Keratinocyte (primary cell): ENCODE results near the gene TPSAB1. TPM values are rescaled to one million over a fixed set of nuclear protein-coding genes. Genes with fewer than 3 reads are reported as not detected.

Experiments
- DNase-seq: peaks from one replicate; pipeline ENCODE4 v3.0.0-alpha.2; 2011; ENCODE audit warnings: low read depth, missing footprints, low spot score
- FAIRE-seq: peaks from 2 replicates; lab custom pipeline; 2011; peaks lifted over from hg19 to GRCh38; lab: Jason Lieb, UNC
- H2AFZ ChIP-seq: 2 replicates; pipeline ENCODE4 v1.6.0; 2012; ENCODE audit warnings: low read length, control low read depth, inconsistent platforms; ENCODE audit not compliant: control insufficient read depth
- H3K27ac ChIP-seq: 2 replicates; pipeline ENCODE4 v1.5.1; 2011; ENCODE audit warnings: low read length; ENCODE audit not compliant: control insufficient read depth, insufficient read depth
- H3K27me3 ChIP-seq: 3 replicates; pipeline ENCODE4 v1.6.0; 2011; ENCODE audit warnings: low read length; ENCODE audit not compliant: control insufficient read depth, insufficient read depth; ENCODE audit errors: extremely low read depth
- H3K36me3 ChIP-seq, 2 experiments: 2 replicates in 1 of 2; 3 replicates in 1 of 2; pipeline ENCODE4 v1.5.1; 2011; ENCODE audit warnings: low read length in 2 of 2, mild to moderate bottlenecking in 1 of 2; ENCODE audit not compliant: control insufficient read depth in 2 of 2, insufficient read depth in 2 of 2; ENCODE audit errors: extremely low read depth in 1 of 2
- H3K4me1 ChIP-seq: 3 replicates; pipeline ENCODE4 v1.5.1; 2011; ENCODE audit warnings: low read length; ENCODE audit not compliant: control insufficient read depth, insufficient read depth; ENCODE audit errors: extremely low read depth
- H3K4me2 ChIP-seq: 3 replicates; pipeline ENCODE4 v1.6.0; 2011; ENCODE audit warnings: low read depth, low read length; ENCODE audit not compliant: control insufficient read depth, insufficient read depth; ENCODE audit errors: extremely low read depth
- H3K4me3 ChIP-seq, 3 experiments: fragments of 200-600 bp in 1 of 3; sonication (generic) in 1 of 3; 2 replicates in 2 of 3; 3 replicates in 1 of 3; pipeline ENCODE4 v1.5.1; 2011 to 2016; ENCODE audit warnings: low read length in 3 of 3, mild to moderate bottlenecking in 3 of 3, control low read depth in 2 of 3, inconsistent platforms in 1 of 3, low read depth in 1 of 3, mixed read lengths in 1 of 3, mixed run types in 1 of 3, moderate library complexity in 1 of 3; ENCODE audit not compliant: control insufficient read depth in 2 of 3, insufficient read depth in 2 of 3; ENCODE audit errors: extremely low read depth in 1 of 3
- H3K79me2 ChIP-seq: 2 replicates; pipeline ENCODE4 v1.6.0; 2012; ENCODE audit warnings: low read length; ENCODE audit not compliant: control insufficient read depth, insufficient read depth
- H3K9ac ChIP-seq: 3 replicates; pipeline ENCODE4 v1.6.0; 2011; ENCODE audit warnings: low read length; ENCODE audit not compliant: control insufficient read depth, insufficient read depth; ENCODE audit errors: extremely low read depth
- H3K9me1 ChIP-seq: 3 replicates; pipeline ENCODE4 v1.6.0; 2011; ENCODE audit warnings: low read length; ENCODE audit not compliant: control insufficient read depth, insufficient read depth; ENCODE audit errors: extremely low read depth
- H3K9me3 ChIP-seq: 2 replicates; pipeline ENCODE4 v1.5.1; 2012; ENCODE audit warnings: low read depth, low read length; ENCODE audit not compliant: control insufficient read depth
- H4K20me1 ChIP-seq: 3 replicates; pipeline ENCODE4 v1.6.0; 2011; ENCODE audit warnings: low read length; ENCODE audit not compliant: control insufficient read depth, insufficient read depth; ENCODE audit errors: extremely low read depth
- EZH2 ChIP-seq: IDR thresholded peaks from one replicate; pipeline ENCODE4 v1.6.1; 2012; ENCODE audit warnings: inconsistent platforms, mild to moderate bottlenecking, low read length, moderate library complexity
- dilution Hi-C: fragments of 300-500 bp; cut with MboI; formaldehyde crosslinking; loops from one replicate; pipeline ENCODE4 v1.7.0; 2020; ENCODE audit warnings: low sequenced_read_pairs; ENCODE audit not compliant: extremely low pct_ligation_motif_present
- polyA plus RNA-seq, 5 experiments: library from polyadenylated mRNA; depleted of rRNA in 3 of 5; stranded (reverse) in 3 of 5; stranded (forward) in 1 of 5; unstranded in 1 of 5; fragments of >200 nt; gene quantifications; 1 replicate in 1 of 5; 2 replicates in 3 of 5; 3 replicates in 1 of 5; pipeline versions ENCODE4 v1.2.1 to v1.2.3, GENCODE V29; 2011 to 2012; ENCODE audit warnings: missing spikeins in 2 of 5, low read depth in 1 of 5, low replicate concordance in 1 of 5
- TF ChIP-seq, protein P1 (sequence below), 3 experiments: IDR thresholded peaks in 1 of 3; conservative IDR thresholded peaks in 1 of 3; optimal IDR thresholded peaks in 1 of 3; 2 replicates in 2 of 3; 3 replicates in 1 of 3; pipeline versions ENCODE3 to v1.5.1; 2011; ENCODE audit warnings: low read length in 3 of 3, mild to moderate bottlenecking in 3 of 3, moderate library complexity in 2 of 3, control low read depth in 1 of 3, inconsistent platforms in 1 of 3; ENCODE audit not compliant: insufficient read depth in 2 of 3; ENCODE audit errors: extremely low read depth in 1 of 3

TPSAB1 gene
- polyA plus RNA-seq, 1 donor (not counting 4 experiments of a cell fraction or from before 2014, with no cell fraction given): not detected

- TF ChIP-seq, protein P1, sequence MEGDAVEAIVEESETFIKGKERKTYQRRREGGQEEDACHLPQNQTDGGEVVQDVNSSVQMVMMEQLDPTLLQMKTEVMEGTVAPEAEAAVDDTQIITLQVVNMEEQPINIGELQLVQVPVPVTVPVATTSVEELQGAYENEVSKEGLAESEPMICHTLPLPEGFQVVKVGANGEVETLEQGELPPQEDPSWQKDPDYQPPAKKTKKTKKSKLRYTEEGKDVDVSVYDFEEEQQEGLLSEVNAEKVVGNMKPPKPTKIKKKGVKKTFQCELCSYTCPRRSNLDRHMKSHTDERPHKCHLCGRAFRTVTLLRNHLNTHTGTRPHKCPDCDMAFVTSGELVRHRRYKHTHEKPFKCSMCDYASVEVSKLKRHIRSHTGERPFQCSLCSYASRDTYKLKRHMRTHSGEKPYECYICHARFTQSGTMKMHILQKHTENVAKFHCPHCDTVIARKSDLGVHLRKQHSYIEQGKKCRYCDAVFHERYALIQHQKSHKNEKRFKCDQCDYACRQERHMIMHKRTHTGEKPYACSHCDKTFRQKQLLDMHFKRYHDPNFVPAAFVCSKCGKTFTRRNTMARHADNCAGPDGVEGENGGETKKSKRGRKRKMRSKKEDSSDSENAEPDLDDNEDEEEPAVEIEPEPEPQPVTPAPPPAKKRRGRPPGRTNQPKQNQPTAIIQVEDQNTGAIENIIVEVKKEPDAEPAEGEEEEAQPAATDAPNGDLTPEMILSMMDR (optimal IDR thresholded peaks at IDR 0.05 in 1 of 3, IDR thresholded peaks at IDR 0.05 in 1 of 3, conservative IDR thresholded peaks at IDR 0.05 in 1 of 3; ENCODE audit: extremely low read depth in 1 of 3, insufficient read depth in 2 of 3, low read length in 3 of 3): no peak
- TF ChIP-seq EZH2: no peak
- Histone ChIP-seq H3K36me3 (no peaks in the 10 kb centered on the region), H3K9me1 (no peaks in the 10 kb centered on the region), H3K27ac (no peak overlapping the region), H3K9me3 (peaks cover 4% of the 10 kb centered on the region), H3K4me1 (no peaks in the 10 kb centered on the region), H2AFZ (no peak overlapping the region), H3K4me2 (no peak overlapping the region), H3K9ac (no peak overlapping the region), H3K79me2 (no peaks in the 10 kb centered on the region), H4K20me1 (no peaks in the 10 kb centered on the region), H3K4me3 (no peak overlapping the region), H3K27me3 (peaks cover 23% of the 10 kb centered on the region)
- dilution Hi-C loops: no loop called here
- FAIRE-seq (no peak), DNase-seq (no peak)
Observed at GRCh38 chr16:1201444-1201843, 39.1 kb upstream of the TPSAB1 start.

- dilution Hi-C loops: no loop called here
- no peak for DNase-seq
- Histone ChIP-seq H3K4me1 (no peaks in the 10 kb centered on the region), H3K27me3 (peaks cover 23% of the 10 kb centered on the region), H3K4me3 (no peak overlapping the region), H3K9me3 (peaks cover 4% of the 10 kb centered on the region), H3K4me2 (no peak overlapping the region), H3K79me2 (no peaks in the 10 kb centered on the region), H3K9me1 (no peaks in the 10 kb centered on the region), H3K9ac (no peak overlapping the region), H4K20me1 (no peaks in the 10 kb centered on the region), H2AFZ (no peak overlapping the region), H3K36me3 (no peaks in the 10 kb centered on the region), H3K27ac (no peak overlapping the region)
- no peak for TF ChIP-seq EZH2
- TF ChIP-seq, protein P1 (optimal IDR thresholded peaks at IDR 0.05 in 1 of 3, IDR thresholded peaks at IDR 0.05 in 1 of 3, conservative IDR thresholded peaks at IDR 0.05 in 1 of 3; ENCODE audit: extremely low read depth in 1 of 3, insufficient read depth in 2 of 3, low read length in 3 of 3): no peak
- FAIRE-seq: no peak
Observed at GRCh38 chr16:1202274-1202673, 38.2 kb upstream of the TPSAB1 start.
